ENCODE results near the gene FUZ.
A peak's percentile ranks its signal among the peaks of the same experiment; 100 is the strongest.
"Not testable (repeated sequence)": the region's sequence is repeated elsewhere in the genome, so short reads cannot be mapped to it uniquely, and the experiment has no call there.

Gene FUZ

DNA sequence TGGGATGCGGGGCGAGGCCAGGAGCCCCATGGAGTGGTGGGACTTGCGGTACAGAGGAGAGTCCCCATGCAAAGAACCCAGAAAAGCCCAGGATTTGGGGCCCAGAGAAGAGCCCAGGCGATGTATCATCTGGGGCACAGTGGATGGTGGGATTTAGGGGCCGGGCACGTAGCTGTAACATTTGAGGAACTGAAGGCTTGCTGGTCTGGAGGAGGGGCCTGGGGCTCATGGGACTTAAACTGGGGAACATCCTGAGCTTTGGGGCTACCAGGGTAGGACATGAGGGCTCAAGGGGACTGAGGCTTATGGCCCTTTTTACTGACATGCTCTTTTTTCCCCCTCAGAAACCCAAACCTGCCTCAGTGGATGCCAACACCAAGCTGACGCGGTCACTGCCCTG is 18.5 kb upstream of the FUZ start:
- DNase-seq, result no peak

DNA sequence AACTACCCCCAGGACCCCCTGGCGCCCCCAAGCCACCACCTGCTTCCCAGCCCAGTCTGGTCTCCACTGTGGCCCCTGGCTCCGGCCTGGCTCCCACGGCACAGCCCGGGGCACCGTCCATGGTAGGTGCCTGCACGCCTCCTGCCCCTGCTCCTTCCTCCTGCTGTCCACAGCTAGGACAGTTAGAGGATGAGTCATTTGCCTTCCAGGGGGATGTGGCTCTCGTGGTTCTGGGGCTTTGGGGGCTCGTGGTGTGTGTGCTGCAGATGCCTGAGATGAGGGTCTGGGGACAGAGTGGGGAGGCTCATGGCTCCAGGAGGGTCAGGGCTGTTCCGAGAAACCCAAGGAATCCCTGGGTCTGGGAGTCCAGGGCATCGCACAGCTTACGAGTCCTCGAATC is 17.7 kb upstream of the FUZ start:
- no peak for DNase-seq

DNA sequence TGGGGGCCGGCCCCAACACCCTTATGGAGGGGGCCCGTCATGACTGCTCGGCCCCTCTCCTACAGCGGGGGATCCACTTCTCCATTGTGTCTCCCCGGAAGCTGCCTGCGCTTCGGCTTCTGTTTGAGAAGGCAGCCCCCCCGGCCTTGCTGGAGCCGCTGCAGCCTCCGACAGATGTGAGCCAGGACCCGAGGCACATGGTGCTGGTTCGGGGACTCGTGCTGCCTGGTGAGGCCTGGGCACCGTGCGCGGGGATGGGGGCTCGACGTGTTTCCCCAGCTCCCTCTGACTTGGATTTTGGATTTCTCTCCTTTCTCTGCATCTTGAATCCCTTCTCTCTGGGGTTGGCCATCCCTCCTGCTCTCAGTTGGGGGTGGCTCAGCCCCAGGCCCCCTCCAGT is 16.6 kb upstream of the FUZ start:
- DNase-seq, result no peak

DNA sequence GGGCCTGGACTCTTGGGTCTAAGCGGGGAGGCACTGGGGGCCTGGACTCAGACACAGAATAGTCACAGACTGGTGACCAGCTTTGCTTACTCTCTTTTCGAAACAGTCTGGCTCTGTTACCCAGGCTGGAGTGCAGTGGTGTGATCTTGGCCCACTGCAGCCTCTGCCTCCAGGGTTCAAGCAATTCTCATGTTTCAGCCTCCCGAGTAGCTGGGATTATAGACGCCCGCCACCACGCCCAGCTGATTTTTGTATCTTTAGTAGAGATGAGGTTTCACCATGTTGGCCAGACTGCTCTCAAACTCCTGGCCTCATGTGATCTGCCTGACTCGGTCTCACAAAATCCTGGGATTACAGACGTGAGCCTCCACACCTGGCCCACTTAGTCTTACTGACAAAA is 16.1 kb upstream of the FUZ start:
- no peak for DNase-seq

DNA sequence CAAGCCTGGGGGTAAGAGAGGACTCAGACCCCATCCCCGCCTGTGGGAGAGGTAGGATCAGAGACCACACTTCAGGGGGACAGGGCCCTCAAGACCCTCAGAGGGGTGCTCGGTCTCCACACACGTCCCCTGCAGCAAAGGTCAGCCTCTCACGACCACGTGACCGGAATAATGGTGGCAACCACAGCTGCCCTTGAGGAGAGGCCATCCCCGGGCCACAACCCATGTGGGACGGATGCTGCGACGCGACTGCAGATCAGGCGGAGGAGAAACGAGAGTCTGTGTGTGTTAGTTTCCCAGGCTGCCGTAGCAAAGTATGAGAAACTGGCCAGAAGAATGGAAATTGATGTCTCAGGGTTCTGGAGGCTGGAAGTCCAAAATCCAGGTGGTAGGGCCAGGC is 13.9 kb upstream of the FUZ start:
- no peak for DNase-seq

DNA sequence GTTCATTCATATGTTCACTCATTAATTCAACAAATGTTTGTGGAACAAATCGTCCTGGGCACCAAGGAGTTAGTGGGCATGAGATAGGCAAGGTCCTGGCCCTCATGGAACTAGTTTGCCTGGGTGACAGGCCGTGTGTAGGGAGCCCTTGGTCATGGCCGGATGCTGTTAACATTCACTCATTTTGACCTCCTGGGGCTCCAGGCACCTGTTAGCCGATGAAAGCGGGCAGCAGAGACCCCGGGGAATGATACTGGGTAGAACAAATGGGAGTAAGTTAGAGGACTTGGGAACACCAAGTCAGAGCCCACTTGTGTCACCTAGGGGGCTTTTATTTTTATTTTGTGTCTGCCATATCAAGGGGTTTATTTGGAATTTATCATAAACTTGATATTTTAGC is 11.6 kb upstream of the FUZ start:
- DNase-seq, result no peak

DNA sequence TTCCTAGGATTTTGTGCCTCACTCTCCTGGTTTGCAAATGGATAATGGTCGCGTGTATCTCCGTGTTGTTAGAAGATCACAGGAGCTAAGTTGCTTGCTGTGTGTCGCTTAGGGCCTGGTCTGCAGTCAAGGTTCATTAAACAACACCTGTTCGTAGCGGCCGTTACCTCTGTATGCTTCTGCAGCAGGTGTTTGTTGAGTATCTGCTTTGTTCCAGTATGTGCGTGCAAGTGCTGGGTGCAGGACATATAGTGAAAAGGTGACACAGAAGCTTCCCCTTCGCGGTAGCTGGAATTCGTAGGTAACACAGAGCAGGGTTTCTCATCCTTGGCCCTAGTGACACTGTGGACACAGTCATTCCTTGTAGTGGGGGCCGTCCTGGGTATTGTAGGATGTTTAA is 10.4 kb upstream of the FUZ start:
- DNase-seq, result no peak

DNA sequence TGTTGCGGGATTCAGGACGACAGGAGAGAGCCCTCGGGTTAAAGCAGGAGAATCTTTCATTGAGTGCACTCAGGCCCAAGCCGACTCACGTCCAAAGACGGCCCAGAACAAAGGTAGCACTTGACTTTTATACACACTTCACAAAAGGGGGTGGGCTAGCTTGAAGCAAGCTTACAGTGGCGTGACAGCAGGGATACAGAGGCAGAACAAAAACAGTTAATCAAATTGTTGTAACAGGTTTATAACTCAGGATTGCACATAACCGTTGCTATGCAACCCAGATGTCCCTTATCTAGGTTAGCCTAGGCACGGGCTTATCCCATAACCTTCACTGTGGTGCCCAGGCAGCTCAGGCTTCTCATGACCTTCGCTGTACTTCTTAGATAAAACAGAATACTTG is 7.0 kb upstream of the FUZ start:
- DNase-seq, result no peak

DNA sequence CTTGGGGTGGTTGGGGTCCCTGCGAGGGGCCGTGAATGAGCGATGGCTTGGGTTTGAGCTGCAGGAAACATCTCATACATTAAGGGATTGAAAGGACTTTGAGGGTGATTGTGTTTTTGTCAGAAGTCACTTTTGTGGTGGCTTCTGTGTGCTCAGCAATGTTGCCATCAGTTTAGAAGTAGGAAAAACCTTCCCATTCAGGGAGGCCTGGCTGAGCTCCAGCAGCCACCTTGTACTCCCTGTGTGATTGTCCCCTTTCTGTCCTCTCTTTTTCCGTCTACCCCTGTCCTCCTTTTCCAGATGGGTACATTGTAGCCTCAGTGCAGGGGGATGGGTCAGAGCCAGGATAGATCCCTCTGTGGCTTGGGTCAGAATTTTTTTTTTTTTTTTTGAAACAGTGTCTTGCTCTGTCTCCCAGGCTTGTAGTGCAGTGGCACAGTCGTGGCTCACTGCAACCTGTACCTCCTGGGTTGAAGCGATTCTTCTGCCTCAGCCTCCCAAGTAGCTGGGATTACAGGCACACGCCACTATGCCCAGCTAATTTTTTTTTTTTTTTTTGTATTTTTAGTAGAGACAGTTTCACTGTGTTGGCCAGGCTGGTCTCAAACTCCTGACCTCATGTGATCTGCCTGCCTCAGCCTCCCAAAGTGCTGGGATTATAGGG is 6.5 kb upstream of the FUZ start:
- not testable (repeated sequence) for DNase-seq

DNA sequence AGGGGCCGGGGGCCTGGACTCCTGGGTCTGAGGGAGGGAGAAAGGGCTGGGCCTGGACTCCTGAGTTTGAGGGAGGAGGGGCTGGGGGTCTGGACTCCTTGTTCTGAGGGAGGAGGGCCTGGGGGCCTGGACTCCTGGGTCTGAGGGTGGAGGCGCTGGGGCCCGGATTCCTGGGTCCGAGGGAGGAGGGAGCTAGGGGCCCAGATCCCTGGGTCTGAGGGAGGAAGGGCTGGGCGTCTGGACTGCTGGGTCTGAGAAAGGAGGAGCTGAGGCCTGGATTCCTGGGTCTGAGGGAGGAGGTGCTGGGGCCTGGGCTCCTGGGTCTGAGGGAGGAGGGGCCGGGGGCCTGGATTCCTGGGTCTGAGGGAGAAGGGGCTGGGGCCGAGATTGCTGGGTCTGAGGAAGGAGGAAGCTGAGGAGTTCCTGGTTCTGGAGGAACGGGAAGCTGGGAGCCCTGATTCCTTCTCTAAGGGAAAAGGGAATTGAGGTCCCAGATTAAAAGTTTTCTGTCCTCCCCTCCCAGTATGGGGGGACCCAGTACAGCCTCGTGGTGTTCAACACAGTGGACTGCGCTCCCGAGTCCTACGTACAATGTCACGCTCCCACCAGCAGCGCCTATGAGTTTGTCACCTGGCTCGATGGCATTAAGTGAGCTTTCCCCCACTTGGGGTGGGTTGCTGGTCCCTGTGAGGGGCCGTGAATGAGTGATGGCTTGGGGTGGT is 5.7 kb upstream of the FUZ start:
- DNase-seq, result no peak

DNA sequence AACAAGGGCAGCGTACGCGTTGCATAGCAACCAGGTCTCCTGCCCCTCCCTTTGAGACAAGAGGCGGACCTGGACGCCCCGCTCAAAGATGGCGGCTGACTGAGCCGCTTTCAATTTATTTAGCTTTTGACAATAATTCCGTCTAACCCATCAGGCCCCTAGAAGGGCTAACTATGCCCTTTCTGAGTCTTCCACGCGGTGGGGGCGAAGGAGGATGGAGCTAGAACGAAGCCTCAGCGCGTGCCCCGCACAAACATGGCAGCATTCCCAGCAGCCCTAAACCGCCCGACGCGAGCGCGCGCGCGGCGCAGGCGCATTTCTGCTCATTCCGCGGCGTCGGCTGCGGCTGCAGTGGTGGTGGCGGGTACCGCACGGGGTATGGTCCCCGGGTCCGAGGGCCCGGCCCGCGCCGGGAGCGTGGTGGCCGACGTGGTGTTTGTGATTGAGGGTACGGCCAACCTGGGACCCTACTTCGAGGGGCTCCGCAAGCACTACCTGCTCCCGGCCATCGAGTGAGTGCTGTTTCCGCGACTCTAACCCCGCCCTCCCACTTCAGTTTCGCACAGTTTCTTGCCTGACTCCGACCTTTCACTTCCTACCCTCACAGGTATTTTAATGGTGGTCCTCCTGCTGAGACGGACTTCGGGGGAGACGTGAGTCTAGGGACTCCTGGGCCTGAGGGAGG is 5.0 kb upstream of the FUZ start, which contains the start of gene MED25:
MED25 (plus strand) TSS at position 326 of the 685 bp plus-strand sequence; CDS start at position 379, 53 bp downstream.
- peak in 1 of 2 experiments; percentile 62 for DNase-seq

DNA sequence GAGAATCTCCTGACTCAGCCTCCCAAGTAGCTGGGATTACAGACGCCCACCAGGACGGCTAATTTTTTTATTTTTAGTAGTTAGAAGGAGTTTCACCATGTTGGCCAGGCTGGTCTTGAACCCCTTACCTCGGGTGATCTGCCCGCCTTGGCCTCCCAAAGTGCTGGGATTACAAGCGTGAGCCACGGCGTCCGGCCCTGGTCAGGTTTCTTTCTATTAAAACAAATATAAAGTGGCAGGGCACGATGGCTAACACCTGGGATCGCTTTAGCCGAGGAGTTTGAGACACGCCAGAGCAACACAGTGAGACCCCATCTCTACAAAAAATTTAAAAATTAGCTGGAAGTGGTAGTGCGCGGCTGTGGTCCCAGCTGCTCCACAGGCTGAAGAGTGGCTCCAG is 3.5 kb upstream of the FUZ start:
- DNase-seq, result no peak

DNA sequence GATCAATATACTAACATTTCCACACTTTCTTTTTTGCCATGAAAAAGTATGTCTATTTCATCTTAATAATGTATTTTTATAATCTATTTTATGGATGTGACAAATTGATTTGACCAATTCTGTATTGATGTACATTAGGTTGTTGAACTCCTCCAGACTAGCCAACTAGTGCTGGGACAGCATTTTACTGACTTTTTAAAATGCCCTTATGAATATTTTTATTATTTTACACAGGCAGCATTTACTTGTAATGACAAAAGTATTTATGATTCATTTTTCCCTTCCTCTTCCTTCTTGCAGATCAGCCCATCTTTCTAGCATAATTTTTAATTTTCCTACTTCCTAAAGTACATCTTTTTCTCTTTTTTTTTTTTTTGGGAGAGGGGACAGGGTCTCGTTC is 918 bp upstream of the FUZ start:
- no peak for DNase-seq

DNA sequence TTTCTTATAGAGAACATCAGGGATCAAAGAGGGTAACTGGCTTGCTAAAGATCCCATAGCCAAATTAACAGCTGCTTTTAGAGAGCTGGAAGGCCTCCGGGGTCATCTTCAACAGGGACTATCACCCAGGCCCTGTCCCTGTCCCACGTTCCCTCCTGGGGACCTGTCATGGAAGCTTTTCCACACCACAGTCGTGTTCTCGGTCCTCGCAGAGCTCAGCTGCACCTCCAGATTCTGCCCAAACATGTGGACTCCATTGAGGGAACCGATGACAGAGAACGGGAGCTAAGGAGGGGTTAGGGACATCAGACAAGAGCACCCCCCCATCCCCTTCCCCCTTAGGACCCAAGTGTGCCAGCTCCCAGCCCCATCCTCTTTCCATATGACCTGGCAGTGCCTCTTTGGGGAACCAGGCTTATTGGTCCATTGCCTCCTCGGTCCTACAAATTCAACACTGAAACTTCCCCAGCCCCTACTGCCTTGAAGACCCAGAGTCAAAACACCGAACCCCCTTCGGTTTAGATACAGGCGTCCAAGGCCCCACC is 568 bp downstream of the FUZ start:
- DNase-seq, result no peak

DNA sequence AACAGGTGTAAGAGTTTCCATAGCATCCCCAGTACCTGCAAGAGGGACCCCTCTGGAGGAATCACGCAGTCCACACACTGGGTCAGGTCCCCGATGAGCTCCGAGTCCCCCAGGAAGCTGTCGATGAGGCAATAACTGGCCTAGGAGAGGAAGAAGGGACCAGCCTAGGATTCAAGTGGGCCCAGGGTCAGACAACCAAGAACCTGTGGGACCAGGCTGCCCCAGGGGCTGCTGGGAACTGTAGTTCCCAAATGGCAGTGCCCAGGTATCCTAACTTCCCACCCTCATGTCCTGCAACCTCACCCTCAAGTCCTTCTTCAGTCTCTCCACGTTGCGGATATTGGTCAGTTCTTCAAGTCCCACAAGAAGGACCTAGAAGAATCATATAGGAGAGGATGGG is 1.8 kb downstream of the FUZ start:
- DNase-seq, result no peak

DNA sequence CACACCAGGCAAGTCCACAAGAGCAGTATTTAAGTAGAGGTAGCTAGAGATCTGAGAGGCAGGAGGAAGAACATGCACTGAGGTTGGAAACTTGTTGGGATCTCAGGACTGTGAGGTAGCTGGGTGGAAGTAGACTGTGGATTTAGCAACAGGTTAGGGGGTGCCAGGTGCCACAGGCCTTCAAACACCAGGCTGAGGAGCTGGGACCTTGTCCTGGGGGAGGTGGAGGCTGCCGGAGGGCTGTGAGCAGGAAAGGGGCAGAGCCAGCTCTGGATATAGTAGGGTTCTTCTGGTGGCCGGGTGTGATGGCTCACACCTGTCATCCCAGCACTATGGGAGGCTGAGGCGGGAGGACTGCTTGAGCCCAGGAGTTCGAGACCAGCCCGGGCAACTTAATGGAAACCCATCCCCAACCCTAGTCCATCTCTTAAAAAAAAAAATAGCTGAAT is 3.1 kb downstream of the FUZ start:
- no peak for DNase-seq

DNA sequence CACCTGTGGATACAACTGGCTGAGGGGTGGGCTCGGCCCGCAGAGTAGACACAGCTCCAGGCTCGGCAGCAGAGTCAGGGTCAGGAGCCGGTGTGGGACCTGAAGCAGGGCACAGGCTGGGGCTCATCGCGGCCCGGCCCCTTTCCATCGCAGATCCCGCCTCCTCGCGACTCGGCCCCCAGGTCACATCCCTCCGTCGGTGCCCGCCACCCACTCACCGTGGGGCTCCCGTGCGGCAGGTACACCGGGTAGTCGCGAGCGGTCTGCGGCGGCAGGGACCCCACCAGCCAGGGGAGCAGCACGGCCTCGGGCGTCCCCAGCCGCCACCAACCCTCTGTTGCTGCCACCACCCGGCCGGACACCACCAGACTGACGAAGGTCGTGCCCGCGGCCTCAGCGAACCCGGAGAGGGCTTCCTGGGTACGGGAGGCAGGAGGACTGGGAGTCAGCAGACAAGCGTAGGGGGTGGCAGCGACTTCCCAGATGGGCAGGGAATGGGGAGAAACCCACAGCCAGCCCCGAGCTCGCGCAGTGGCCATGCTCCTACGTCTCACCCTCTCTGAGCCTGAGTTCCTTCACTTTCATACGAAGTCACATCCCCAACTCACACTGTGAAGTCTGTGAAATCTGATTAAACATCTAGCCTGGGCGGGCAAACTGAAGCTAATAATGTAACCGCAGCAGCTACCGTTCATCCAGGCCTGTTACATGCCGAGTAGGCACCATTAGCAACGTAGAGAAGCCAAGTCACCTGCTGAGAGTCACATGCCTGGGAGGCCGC is 3.7 kb downstream of the FUZ start:
- peak in 1 of 2 experiments; percentile 14 for DNase-seq

DNA sequence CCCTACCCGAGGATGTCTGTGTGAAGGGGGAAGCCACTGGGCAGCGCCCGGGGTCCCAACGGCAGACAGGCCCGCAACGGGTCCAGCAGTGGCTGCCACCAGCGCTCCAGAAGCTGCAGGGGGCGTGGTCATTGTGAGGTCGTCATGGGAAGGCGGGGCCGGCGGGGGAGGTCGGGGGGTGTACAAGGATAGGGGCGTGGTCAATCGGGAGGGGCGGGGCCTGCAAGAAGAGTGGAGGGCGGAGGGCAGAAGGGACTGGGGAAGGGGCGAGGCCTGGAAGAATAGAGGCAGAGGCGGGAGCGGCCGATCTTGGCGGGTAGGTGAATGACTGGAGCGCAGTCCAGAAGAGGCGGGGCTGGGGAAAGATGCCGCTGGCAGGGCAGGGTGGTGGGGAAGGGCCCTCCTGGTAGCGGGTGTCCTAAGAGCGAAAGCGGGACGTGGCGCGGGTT is 4.4 kb downstream of the FUZ start:
- peak in 1 of 2 experiments; percentile 22 for DNase-seq

DNA sequence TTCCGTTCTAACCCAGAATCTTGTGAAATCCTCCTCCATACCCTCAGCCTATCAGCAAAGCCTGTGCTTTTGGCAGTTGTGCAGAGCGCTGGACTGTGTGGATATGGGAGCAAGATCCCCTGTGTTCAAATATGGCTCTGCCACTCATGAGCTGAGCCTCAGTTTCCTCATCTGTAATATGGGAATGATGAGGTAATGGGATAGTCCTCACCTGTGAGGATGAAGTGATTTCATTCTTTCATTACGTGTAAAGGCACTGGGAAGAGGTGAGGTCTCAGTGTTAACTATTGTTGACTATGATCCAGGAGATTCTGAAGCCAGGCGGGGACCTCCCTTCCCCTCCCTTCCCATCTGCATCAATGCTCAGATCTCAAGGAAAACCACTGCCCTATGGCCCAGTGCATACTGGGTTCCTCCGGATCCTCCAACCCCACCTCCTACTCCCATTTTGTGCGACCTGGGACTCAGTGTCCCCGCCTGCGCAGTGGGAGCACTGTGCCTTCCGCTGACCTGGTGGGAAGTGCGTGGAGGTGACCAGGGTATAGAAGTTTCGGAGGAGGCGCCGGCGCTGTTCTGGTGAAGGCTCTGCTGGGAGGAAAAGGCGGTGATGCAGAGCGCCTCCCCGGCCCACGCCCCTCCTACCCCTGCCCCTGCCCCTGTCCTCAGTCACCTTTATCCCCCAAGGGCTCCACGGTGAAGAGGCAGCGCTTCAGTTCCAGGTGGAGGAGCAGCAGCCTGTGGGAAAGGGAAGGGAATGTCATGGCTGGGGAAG is 5.0 kb downstream of the FUZ start:
- no peak for DNase-seq

DNA sequence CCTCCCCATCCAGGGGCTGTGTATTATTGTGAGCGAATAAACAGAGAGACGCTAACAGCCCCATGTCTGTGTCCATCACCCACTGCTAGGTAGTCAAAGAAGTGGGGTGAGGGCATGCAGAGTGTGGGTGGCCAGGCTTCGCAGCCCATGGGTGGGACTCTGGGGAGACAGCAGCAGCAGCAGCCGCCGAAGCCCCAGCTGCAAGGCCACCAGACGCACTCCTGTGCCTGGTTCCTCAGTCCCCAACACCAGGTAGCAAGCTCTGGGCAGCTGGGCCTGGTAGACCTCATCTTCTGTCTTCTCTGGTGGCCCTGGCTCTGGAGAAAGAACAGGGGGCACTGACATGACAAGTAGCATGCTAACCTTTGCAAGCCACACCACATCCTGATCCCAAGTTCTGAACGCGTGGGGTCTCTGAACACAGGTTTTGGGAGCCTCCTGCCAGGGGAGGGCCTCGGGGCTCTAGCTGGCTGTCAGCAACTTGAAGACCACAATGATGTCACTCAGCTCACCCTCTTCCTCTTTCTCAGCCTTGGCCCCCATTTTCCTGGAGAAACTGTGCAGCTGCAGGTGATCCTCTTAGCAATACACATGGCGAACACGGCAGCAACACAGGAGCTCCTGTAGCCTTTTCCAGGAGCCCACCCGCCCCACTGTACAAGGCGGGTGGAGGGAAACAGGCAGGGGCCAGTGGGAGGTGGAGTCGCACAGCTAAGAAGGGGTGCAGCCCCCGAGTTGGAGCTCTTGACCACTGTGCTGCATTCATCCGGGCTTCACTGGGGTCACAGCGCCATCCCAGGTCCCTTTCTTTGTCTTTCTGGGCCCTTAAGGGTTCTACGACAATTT is 5.8 kb downstream of the FUZ start:
- DNase-seq, result no peak

DNA sequence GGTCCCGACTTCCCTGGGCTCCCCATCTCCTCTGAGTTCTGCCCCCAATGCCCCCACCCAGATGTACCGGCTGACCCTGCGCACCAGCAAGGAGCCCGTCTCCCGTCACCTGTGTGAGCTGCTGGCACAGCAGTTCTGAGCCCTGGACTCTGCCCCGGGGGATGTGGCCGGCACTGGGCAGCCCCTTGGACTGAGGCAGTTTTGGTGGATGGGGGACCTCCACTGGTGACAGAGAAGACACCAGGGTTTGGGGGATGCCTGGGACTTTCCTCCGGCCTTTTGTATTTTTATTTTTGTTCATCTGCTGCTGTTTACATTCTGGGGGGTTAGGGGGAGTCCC is 6.5 kb downstream of the FUZ start:
- DNase-seq, result no peak
